Measurements from ENCODE around the gene SH3RF1. TPM values are rescaled to one million over a fixed set of nuclear protein-coding genes. Genes with fewer than 3 reads are reported as not detected.

The SH3RF1 gene
- total RNA-seq, 1 donor from 2014 or later: 8.8 TPM

DNA sequence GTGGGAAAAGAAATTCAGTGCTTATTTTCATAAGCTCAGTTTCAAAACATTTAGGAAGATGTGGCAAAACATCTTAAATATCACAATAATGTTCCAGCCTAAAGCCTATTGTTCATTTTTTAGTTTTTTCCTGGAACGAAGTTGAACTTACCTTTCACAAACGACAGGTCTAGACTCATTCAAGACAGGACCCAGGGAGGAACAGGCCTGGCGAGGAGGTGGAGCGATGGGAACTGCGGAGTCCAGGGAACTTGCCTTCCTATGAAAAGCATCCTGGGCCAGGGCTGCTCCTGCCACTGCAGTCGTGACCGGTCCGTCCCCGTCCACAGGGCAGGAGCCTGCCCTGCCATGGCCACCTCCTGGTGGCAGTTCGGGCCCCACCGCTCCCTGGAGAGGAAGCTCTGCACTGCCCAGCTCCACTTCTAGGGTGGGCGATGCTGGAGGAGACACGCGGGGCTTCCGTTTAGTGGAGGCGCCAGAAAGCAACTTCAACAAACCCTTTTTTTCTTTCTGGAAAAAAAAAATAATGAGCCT lies 164.0 kb downstream of the SH3RF1 start:
- ATAC-seq: no peak
- no peak for DNase-seq (ENCODE audit: missing footprints)
- intact Hi-C loops (cut with DNase I): no loop called here

DNA sequence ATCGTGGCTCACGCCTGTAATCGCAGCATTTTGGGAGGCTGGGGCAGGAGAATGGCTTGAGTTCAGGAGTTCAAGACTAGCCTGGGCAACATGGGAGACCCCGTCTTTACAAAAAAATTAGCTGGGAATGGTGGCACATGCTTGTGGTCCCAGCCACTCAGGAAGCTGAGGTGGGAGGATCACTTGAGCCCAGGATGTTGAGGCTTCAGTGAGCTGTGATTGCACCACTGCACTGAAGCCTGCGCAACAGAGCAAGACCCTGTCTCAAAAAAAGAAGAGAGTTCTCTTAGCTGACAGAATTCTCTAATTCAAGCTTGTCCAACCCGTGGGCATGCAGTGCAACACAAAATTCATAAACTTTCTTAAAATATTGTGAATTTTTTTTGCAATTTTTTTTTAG lies 165.1 kb downstream of the SH3RF1 start:
- intact Hi-C loops (cut with DNase I): no loop called here
- DNase-seq (ENCODE audit: missing footprints) (no peak), ATAC-seq (no peak)

DNA sequence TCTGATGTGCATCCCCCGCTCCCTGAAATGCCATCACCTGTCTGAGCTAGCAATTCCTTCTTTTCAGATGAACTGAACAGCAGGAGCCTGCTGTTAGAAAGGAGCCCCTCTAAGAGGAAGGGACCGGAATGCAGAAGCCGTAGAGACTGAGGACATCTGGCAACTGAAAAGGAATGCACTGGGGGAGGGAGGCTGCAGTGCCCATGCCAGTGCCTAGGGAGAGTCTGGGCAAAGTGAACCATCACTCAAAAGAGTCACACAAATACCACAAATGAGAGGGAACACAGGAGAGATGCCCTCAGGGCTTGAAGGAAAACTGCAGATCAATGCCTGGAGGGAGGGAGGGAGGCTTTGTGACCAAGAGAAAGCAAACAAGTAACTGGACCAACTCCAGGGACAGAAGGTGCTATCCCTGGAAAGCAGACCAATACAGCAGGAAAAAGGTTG lies 166.8 kb downstream of the SH3RF1 start:
- ATAC-seq: no peak

DNA sequence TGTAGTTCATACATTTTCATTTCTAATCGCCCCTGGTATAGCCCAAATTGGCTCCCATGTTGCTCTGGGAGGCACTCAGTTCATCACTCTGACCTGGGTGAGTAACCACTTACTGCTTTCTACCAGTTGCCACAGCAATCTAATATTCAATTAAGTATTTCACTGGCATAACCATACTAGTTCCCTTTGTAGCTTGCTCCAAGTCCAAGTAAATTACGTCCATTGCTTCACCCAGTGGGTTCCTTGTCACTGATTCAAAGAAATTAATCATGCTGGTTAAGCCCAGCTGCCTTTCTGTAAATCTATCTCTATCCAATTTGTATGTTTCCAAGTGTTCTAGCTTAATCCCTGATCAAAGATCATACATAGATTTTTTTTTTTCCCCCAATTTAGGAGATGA lies 168.7 kb downstream of the SH3RF1 start:
- DNase-seq (ENCODE audit: missing footprints) (no peak), ATAC-seq (no peak)
- intact Hi-C loops (cut with DNase I): no loop called here

More for the DNA sequence above, 166.8 kb downstream of the SH3RF1 start:
- no peak for DNase-seq (ENCODE audit: missing footprints)
- intact Hi-C loops (cut with DNase I): no loop called here

DNA sequence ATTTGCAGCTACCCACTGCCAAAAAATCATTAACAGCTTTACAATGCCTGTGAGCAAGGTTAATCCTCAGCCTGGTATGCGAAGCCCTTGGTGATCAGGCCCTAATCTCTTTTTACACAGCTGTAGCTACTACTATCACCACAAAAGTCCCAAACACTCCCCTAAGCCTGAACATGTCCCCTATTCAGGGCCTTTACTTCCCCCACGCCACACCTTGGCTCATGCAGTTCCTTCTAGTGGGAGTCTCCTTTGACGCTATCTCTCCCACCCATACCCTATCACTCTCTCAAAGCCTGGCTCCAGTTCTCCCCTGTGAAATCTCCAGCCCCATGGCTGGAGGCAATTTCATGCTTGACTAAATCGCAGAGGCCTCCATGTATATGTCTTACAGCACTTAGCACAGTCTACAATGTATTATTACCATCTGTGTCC lies 170.1 kb downstream of the SH3RF1 start:
- intact Hi-C loops (cut with DNase I): no loop called here
- DNase-seq (ENCODE audit: missing footprints) (no peak), ATAC-seq (no peak)

DNA sequence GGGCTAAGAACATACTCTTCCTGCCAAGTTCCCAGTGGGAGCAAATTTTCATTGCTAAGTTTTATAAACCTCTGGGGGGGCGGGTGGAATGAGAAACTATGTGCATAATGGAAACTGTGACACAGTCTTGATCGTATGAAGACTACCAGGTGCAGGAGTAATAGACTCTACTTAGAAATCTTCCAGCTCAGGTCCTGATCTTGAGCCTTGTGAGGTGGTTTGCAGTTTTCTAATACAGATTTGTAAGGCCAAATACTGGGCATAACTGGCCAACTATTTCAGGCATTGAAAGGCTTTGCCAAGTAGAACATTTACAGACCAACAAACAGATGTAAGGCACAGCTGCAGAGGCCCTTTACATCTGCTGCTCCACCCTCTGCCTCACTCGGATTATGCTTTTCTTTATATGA lies 171.0 kb downstream of the SH3RF1 start:
- intact Hi-C loops (cut with DNase I): no loop called here
- peak; percentile 63 for ATAC-seq

DNA sequence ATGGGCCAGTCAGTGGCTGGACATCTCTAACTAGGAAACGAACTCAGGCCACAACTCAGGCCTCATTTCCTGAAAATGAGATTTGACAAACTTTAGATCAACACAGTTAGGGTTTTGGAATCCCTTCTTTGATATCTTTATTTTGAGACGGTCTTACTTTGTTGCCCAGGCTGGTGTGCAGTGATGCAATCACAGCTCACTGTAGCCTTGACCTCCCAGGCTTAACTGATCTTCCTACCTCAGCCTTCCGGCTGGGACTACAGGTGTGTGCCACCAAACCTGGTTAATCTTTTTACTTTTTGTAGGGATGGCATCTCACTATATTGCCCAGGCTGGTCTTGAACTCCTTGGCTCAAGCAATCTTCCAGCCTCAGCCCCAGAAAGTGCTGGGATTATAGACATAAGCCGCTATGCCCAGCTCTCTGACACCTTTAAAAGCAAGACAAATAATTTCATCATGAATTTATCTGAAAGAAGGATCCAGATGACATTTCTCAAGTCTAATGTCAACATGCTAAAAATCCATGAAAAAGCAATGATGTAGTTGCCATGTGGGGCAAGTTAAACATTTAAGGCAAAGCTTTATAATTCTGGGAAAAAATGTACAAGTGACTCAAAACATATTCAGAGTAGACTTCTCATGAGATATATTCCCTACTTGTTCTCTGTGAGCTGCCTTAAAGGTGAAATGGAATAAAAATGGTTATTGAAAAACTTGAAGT lies 171.6 kb downstream of the SH3RF1 start:
- DNase-seq (ENCODE audit: missing footprints) (no peak), ATAC-seq (no peak)
- intact Hi-C loops (cut with DNase I): no loop called here

More for the DNA sequence above, 171.0 kb downstream of the SH3RF1 start:
- DNase-seq (ENCODE audit: missing footprints): no peak

DNA sequence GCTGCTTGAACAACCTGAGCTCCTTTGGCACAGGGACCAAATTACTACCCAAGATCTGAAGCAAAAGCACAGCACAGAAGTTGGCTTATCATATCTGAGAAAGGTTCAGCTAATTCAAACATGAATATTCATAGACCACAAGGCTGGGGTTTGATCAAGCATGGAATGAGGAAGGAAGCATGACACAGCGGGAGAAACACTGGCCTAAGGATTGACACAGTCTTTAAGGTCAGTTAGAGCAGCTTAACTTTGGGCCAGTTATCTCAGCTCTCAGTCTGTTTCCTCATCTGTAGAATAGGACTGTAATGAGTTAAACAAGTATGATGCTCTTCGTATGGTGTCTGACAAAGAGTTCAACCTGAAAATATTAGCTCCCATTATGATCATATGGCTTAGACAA lies 172.2 kb downstream of the SH3RF1 start:
- DNase-seq (ENCODE audit: missing footprints) (no peak), ATAC-seq (no peak)
- intact Hi-C loops (cut with DNase I): no loop called here

DNA sequence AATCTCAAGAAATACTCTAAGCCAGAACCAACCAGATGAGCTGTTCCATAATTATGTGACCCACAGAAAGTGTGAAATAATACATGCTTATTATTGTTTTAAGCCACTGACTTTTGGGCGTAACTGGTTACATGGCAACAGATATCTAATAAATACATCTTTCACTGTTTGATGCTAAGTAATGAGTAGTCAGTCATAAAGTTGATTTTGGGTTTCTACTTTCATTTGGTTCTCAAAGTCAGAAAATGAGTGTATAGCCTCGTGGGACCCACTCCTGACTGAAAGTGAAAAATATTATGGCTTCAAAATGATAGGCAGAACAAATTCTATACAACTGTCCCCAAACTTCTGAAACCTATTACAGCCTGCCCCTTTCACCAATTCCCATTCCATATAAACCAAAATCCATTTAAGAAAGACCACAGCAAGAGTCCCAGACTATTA lies 172.7 kb downstream of the SH3RF1 start:
- intact Hi-C loops (cut with DNase I): no loop called here
- no peak for ATAC-seq
- no peak for DNase-seq (ENCODE audit: missing footprints)

DNA sequence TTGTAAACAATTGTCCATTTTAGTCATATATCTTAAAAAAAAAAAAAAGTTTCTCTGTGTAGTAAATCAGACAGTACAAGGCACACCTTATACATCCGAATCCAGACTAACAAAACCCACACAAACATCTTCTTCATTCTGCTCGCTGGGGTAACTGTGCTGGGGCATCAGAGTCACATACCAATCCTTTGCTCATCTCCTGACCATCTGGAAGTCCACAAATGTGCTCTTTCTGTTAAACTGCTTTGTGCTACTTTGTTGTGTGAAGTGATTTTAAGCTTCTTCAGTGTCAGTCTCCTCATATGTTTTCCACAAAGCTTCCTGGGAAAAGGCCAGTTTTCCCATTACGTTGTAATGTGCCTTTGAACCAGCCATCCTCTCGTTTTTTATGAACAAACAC lies 174.5 kb downstream of the SH3RF1 start:
- no peak for ATAC-seq
- no peak for DNase-seq (ENCODE audit: missing footprints)
- intact Hi-C loops (cut with DNase I): no loop called here

DNA sequence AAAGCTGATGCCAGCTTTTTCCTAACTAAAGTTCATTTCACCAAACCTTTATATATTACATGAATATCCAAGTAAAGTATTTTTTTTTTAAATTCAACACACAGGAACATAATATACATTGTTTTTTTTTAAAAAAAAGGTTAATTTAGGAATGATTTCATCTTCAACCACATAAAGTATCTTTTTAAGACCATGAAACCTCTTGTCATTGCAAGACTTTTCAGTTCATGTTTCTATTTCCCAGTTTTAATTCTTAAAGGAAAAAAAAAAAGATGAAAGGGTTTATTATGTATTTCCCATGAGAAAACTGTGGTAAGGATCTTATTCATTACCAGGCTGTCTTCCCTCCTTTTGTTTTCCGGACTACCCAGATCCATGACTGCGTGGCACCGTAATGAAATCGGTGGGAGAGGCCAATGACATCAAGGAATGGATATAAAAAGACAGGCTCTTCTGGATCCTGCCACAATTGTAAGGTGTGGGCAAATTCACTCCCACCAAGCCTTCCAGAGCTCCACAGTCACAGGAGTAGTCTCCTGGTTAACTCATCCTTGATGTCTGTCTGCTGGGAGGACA lies 176.0 kb downstream of the SH3RF1 start:
- intact Hi-C loops (cut with DNase I): no loop called here
- no peak for ATAC-seq
- no peak for DNase-seq (ENCODE audit: missing footprints)

DNA sequence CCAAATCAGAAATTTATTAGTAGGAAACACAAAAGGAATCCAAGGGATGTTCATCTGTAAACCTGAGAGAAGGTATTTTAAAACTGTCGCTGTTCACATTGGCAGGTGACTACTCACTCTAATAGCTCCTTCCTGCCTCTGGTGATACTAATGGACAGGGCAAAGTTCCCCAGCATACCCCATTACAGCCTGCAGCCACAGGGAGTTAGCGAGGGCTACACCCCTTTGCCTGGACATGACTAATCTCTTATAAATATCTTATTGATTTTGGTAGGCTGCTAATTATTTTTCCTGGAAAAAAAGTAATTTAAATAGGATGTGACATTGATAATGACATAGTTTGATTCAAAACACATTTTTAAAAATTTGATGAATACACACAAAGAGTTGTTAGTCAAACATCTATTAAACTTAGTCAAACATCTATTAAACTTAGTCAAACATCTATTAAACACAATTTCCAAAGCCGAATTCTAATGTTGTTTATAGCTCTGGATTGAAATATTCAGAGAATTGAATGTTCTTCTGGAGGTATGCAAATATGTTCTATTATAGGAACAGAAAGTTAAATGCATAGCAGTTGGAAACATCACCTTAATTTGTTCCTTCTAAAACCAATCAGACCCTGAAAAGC lies 177.8 kb downstream of the SH3RF1 start:
- no peak for DNase-seq (ENCODE audit: missing footprints)
- no peak for ATAC-seq
- intact Hi-C loops (cut with DNase I): no loop called here

DNA sequence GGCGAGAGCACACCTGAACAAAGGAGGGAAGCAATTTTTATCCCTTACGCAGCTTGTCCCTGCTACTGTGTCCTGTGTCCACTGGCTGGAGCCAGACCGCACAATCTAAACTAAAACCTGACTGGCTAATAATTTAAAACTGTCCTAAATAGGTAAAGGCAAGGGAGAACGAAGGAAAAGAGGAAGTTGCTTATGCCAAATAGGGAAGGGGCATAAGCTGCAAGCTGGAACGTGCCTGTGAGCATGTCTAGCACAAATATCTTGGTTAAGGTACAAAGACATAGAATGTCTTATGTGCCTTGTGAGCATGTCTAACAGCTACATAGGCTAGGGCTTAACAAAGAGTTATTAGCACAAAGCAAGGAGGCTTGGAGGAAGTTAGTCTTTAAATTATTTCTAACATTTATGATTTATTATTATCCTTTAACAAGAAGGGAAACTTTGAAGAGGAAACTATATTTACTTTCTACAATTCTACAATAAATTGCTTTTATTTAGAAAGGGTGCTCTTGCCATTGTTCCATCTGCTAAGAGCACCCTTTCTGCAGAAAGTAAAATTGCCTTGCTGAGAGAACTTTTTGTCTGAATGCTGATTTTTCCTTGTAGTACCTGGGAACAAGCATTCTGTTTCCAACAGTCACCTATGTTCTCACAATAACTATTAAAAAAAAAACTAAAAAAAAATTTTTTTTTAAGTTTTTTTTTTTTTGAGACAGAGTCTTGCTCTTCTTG lies 180.1 kb downstream of the SH3RF1 start:
- intact Hi-C loops (cut with DNase I): no loop called here
- DNase-seq (ENCODE audit: missing footprints) (no peak), ATAC-seq (no peak)

DNA sequence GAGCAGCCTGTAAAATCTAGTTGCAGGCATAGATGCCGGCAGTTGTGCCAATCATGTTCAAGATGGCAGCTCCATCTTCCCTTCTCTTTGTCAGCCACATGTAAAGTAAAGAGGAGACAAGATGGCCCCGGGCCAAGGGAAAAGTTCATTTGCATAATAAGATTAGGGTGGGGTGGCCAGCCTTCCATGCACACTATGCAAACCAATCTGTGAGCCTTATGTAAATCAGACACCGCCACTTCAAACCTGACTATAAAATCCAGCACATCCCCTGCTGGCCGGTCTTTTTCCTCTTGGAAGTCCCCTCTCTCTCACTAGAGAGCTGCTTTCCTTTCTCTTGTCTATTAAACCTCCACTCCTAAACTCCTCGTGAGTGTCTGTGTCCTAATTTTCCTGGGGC lies 181.8 kb downstream of the SH3RF1 start:
- intact Hi-C loops (cut with DNase I): no loop called here
- ATAC-seq (no peak), DNase-seq (ENCODE audit: missing footprints) (no peak)

DNA sequence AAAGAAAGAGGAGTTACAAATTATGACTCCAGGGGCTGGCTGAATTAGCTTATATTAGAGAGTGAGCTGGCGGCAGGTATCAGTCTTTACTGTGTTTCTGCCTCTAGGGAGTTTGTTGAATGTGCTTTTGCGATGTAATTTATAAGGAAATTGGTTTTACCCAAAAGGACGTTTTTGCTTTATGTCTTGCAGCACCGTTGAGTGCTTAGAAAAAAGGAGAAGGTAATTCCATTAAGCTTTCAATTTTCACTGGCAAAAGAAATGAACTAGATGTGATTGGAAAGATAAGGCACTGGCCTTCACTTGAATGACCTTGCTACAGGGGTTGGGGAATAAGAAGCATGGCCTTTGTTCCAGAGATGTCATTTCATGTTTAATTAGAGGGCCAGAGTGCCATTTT lies 185.8 kb downstream of the SH3RF1 start:
- DNase-seq (ENCODE audit: missing footprints) (no peak), ATAC-seq (no peak)

DNA sequence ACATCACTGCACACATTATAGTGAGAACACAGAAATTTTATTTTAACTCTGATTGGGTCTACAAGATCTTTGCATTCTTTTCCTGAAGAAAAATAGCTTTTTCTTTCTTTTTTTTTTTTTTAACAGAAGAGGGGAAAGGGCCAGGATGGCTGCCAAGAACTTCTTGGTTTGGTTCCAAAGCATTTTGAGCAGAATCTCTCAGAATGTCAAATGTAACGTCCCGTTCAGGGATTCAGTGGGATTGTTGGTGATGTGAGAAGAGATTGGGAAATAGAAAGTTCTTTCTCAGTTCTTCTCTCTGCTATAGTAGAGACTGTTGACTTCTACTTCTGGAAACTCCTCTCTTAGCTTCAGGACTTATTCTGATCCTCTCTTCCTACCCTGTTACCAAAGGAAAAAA lies 189.8 kb downstream of the SH3RF1 start:
- peak; percentile 78 for ATAC-seq
- DNase-seq (ENCODE audit: missing footprints): no peak
- intact Hi-C loops (cut with DNase I): no loop called here

More for the DNA sequence above, 185.8 kb downstream of the SH3RF1 start:
- intact Hi-C loops (cut with DNase I): no loop called here

DNA sequence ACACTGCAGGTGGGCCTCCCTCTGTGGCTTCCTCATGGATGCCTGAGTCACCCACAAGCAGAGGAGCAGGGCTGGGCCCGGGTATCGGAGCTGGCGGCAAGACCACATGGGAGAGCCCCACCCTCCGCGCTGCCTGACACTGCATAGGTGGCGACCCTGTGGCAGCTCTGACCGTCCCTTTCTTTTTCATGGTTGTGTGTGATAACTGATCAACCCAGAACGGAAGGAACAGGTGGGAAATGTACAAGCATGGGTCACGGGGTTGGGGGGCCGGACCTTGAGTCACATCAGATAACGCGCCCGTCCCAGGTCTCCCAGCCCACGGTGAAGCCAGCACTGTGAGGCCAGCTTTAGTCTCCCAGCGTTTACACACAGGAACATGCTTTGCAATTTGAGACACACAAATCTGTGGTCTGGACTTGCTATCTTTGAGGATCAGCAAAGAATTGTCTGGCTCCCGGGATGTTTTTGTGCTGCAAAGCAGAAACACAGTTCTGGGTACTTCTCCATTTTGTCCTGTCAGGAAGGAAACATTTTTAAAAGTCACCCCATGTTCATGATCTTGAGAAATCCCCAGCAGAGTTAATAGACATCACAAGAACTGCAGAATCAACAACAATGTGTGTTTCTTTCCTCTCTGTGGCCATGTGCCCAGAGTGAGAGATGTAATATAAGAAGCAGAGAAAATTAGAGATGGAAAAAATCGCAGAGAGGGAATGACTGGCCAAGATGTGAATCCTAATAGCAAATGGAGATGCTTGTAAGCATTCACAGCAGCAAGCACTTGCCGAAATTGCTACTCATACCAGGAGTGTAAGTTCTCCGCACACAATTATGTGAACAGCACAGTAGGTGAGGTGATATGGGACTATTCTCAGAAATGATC lies 190.6 kb downstream of the SH3RF1 start:
- peak; percentile 83 for DNase-seq (ENCODE audit: missing footprints)
- peak; percentile 83 for ATAC-seq
- intact Hi-C loops (cut with DNase I): no loop called here

DNA sequence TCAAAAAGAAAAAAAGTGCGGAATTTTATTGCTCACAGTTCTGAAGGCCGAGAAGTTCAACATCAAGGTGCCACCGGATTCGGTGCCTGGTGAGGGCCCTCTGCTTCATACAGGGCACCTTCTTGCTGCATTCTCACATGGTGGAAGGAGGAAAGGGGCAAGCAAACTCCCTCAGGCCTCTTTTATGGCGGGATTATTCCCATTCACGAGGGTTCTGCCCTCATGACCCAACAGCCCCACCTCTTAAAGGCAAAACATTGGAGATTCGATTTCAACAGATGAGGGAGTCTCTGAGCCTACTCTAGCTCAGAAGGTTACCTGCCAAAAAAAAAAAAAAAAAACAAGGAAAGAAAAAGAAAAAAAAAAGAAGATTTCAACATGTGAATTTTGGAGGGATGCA lies 196.6 kb downstream of the SH3RF1 start:
- intact Hi-C loops (cut with DNase I): no loop called here
- no peak for DNase-seq (ENCODE audit: missing footprints)
- ATAC-seq: no peak
